GM19025 (cell line): ENCODE results near the gene PPP1R16B.

Experiments
- ATAC-seq: cut with Tn5 transposase; IDR thresholded peaks from one replicate; pipeline ENCODE4 v1.9.1; 2021; ENCODE audit warnings: mild to moderate bottlenecking, low read depth, moderate library complexity; ENCODE audit not compliant: unreplicated experiment

PPP1R16B gene

GRCh38 chr20:38872491-38873049 lies 67.1 kb downstream of the PPP1R16B start:
- ATAC-seq: no peak

- peak; percentile 49 for ATAC-seq
Measured at GRCh38 chr20:38873050-38873581, 67.6 kb downstream of the PPP1R16B start.

- ATAC-seq: no peak
Measured at GRCh38 chr20:38874460-38875174, 69.1 kb downstream of the PPP1R16B start.

GRCh38 chr20:38875175-38875993 lies 69.9 kb downstream of the PPP1R16B start:
- peak; percentile 56 for ATAC-seq

GRCh38 chr20:38877483-38877882 lies 72.0 kb downstream of the PPP1R16B start:
- ATAC-seq: no peak

GRCh38 chr20:38878866-38879265 lies 73.4 kb downstream of the PPP1R16B start:
- no peak for ATAC-seq

- no peak for ATAC-seq
Measured at GRCh38 chr20:38880952-38881735, 75.6 kb downstream of the PPP1R16B start.

- ATAC-seq: no peak
Measured at GRCh38 chr20:38881806-38882440, 76.4 kb downstream of the PPP1R16B start.

- ATAC-seq: no peak
Measured at GRCh38 chr20:38882600-38882999, 77.1 kb downstream of the PPP1R16B start.

GRCh38 chr20:38883081-38883980 lies 77.8 kb downstream of the PPP1R16B start:
- ATAC-seq: no peak

- ATAC-seq: no peak
Measured at GRCh38 chr20:38883981-38884733, 78.7 kb downstream of the PPP1R16B start.

- no peak for ATAC-seq
Measured at GRCh38 chr20:38885357-38885756, 79.9 kb downstream of the PPP1R16B start.

- ATAC-seq: no peak
Measured at GRCh38 chr20:38888059-38888831, 82.7 kb downstream of the PPP1R16B start.

- no peak for ATAC-seq
Measured at GRCh38 chr20:38889050-38889449, 83.6 kb downstream of the PPP1R16B start.

- no peak for ATAC-seq
Measured at GRCh38 chr20:38889792-38890496, 84.4 kb downstream of the PPP1R16B start.

GRCh38 chr20:38890497-38890818 lies 85.0 kb downstream of the PPP1R16B start:
- no peak for ATAC-seq
